HEK293 (cell line): ENCODE measurements around the gene LCN9.

Source experiments
- CTCF ChIA-PET: fragments of 350-600 bp; formaldehyde crosslinking; extraction: SDS; loops from one replicate; lab custom pipeline; 2021; ENCODE audit warnings: antibody characterized with exemption; lab: Yijun Ruan, JAX
- POLR2A ChIA-PET: fragments of 300-600 bp; formaldehyde crosslinking; extraction: SDS; loops from one replicate; lab custom pipeline; 2020; ENCODE audit warnings: antibody characterized with exemption, inconsistent platforms; lab: Yijun Ruan, JAX
- H3K27ac ChIP-seq: fragments of 200-500 bp; sonication (Bioruptor generic); 2 replicates; pipeline ENCODE4 v1.5.1; 2014; ENCODE audit warnings: low read depth, low read length, control low read depth, inconsistent platforms; ENCODE audit errors: extremely low read depth
- H3K36me3 ChIP-seq, 2 experiments: fragments of 200-500 bp in 1 of 2; sonication (Bioruptor generic) in 1 of 2; 1 replicate in 1 of 2; 2 replicates in 1 of 2; pipeline ENCODE4 v1.5.1; 2014 to 2017; ENCODE audit warnings: inconsistent platforms in 2 of 2, low read length in 2 of 2; ENCODE audit not compliant: control insufficient read depth in 2 of 2, insufficient read depth in 1 of 2
- H3K4me1 ChIP-seq: fragments of 200-500 bp; sonication (Bioruptor generic); 2 replicates; pipeline ENCODE4 v1.5.1; 2014; ENCODE audit warnings: mild to moderate bottlenecking, low read length, inconsistent platforms; ENCODE audit not compliant: control insufficient read depth, insufficient read depth
- H3K4me3 ChIP-seq: 2 replicates; pipeline ENCODE4 v1.5.1; 2011; ENCODE audit warnings: low read depth, mild to moderate bottlenecking, control low read depth, low read length, moderate library complexity
- H3K9me3 ChIP-seq: fragments of 200-500 bp; sonication (Bioruptor generic); 2 replicates; pipeline ENCODE4 v1.5.1; 2014; ENCODE audit warnings: low read depth, low read length, inconsistent platforms; ENCODE audit not compliant: control insufficient read depth, insufficient read depth
- GLIS2 ChIP-seq: fragments of 450-650 bp; formaldehyde crosslinking; IDR thresholded peaks from 2 replicates; pipeline ENCODE4 v1.5.1; 2016; ENCODE audit warnings: missing biosample characterization, missing genetic modification characterization
- IKZF3 ChIP-seq: fragments of 450-650 bp; IDR thresholded peaks from 2 replicates; pipeline ENCODE4 v1.5.0; 2018; ENCODE audit warnings: missing biosample characterization, mild to moderate bottlenecking, missing genetic modification characterization, moderate library complexity
- YY1 ChIP-seq: fragments of 450-650 bp; formaldehyde crosslinking; IDR thresholded peaks from 2 replicates; pipeline ENCODE4 v1.5.1; 2018; ENCODE audit warnings: missing biosample characterization, missing genetic modification characterization
- ZBTB1 ChIP-seq: fragments of 450-650 bp; formaldehyde crosslinking; IDR thresholded peaks from 2 replicates; pipeline ENCODE4 v1.5.1; 2016; ENCODE audit warnings: missing biosample characterization, missing genetic modification characterization
- ZIC2 ChIP-seq: fragments of 450-650 bp; formaldehyde crosslinking; IDR thresholded peaks from 2 replicates; pipeline ENCODE4 v1.5.1; 2016; ENCODE audit warnings: missing biosample characterization, missing genetic modification characterization
- ZNF10 ChIP-seq: fragments of 450-650 bp; formaldehyde crosslinking; IDR thresholded peaks from 2 replicates; pipeline ENCODE4 v1.5.1; 2017; ENCODE audit warnings: missing biosample characterization, missing genetic modification characterization
- ZNF121 ChIP-seq: fragments of 450-650 bp; formaldehyde crosslinking; IDR thresholded peaks from 2 replicates; pipeline ENCODE4 v1.5.1; 2016; ENCODE audit warnings: missing biosample characterization, missing genetic modification characterization
- ZNF146 ChIP-seq: fragments of 450-650 bp; formaldehyde crosslinking; IDR thresholded peaks from 2 replicates; pipeline ENCODE4 v1.5.1; 2016; ENCODE audit warnings: missing biosample characterization, missing genetic modification characterization
- ZNF16 ChIP-seq: fragments of 450-650 bp; formaldehyde crosslinking; IDR thresholded peaks from 2 replicates; pipeline ENCODE4 v1.5.1; 2016; ENCODE audit warnings: low read depth, missing biosample characterization, missing genetic modification characterization
- ZNF175 ChIP-seq: fragments of 450-650 bp; formaldehyde crosslinking; IDR thresholded peaks from 2 replicates; pipeline ENCODE4 v1.5.1; 2016; ENCODE audit warnings: missing biosample characterization, missing genetic modification characterization
- ZNF394 ChIP-seq: fragments of 450-650 bp; formaldehyde crosslinking; IDR thresholded peaks from 2 replicates; pipeline ENCODE4 v1.5.1; 2016; ENCODE audit warnings: missing biosample characterization, missing genetic modification characterization, mild to moderate bottlenecking, moderate library complexity, borderline replicate concordance
- ZNF426 ChIP-seq: fragments of 450-650 bp; formaldehyde crosslinking; IDR thresholded peaks from 2 replicates; pipeline ENCODE4 v1.5.1; 2017; ENCODE audit warnings: missing biosample characterization, missing genetic modification characterization, mild to moderate bottlenecking, inconsistent platforms, moderate library complexity
- ZNF473 ChIP-seq: fragments of 450-650 bp; formaldehyde crosslinking; IDR thresholded peaks from 2 replicates; pipeline ENCODE4 v1.5.1; 2017; ENCODE audit warnings: missing biosample characterization, missing genetic modification characterization
- ZNF510 ChIP-seq: fragments of 450-650 bp; formaldehyde crosslinking; IDR thresholded peaks from 2 replicates; pipeline ENCODE4 v1.5.1; 2018; ENCODE audit warnings: mild to moderate bottlenecking, missing genetic modification characterization, missing biosample characterization; ENCODE audit not compliant: insufficient replicate concordance
- ZNF555 ChIP-seq: fragments of 450-650 bp; formaldehyde crosslinking; conservative IDR thresholded peaks from 2 replicates; pipeline ENCODE4 v1.5.1; 2017; ENCODE audit warnings: missing biosample characterization, mild to moderate bottlenecking, missing genetic modification characterization, inconsistent platforms
- ZNF571 ChIP-seq: fragments of 450-650 bp; formaldehyde crosslinking; IDR thresholded peaks from 2 replicates; pipeline ENCODE4 v1.5.0; 2017; ENCODE audit warnings: missing biosample characterization, missing genetic modification characterization
- ZNF660 ChIP-seq: fragments of 450-650 bp; IDR thresholded peaks from 2 replicates; pipeline ENCODE4 v1.5.1; 2018; ENCODE audit warnings: missing biosample characterization, mild to moderate bottlenecking, missing genetic modification characterization
- ZNF791 ChIP-seq: fragments of 450-650 bp; formaldehyde crosslinking; IDR thresholded peaks from 2 replicates; pipeline ENCODE4 v1.5.1; 2016; ENCODE audit warnings: missing biosample characterization, missing genetic modification characterization
- TF ChIP-seq, protein P1 (sequence below): fragments of 450-650 bp; formaldehyde crosslinking; IDR thresholded peaks from 2 replicates; pipeline ENCODE4 v1.5.1; 2016; ENCODE audit warnings: missing biosample characterization, missing genetic modification characterization
- TF ChIP-seq, protein P2 (sequence below): fragments of 450-650 bp; IDR thresholded peaks from 2 replicates; pipeline ENCODE4 v1.5.1; 2018; ENCODE audit warnings: missing biosample characterization, missing genetic modification characterization

The LCN9 gene

DNA sequence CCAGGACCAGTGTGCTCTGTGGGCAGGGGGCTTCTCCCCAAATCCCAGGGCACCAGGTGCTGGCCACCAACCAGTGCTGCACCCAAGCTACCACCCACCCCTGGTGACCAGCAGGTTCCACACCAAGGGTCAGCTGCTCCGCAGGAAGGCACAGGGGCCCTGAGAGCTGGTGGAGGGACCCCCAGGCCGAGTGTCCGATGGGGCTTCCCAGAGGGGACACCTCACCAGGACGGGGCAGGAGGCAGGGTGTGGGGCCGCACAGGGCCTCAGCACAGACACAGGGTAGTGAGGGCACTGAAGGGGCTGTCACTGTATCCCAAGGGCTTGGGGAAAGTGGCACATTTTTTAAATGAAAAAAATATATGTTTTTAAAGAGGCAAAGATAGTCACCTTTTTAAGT is 18.1 kb downstream of the LCN9 start:
- CTCF ChIA-PET, result no interaction called here
- Histone ChIP-seq H3K27ac (no peak overlapping the region), H3K4me1 (no peaks in the 10 kb centered on the region), H3K9me3 (no peaks in the 10 kb centered on the region), H3K4me3 (no peak overlapping the region), H3K36me3 (no peaks in the 10 kb centered on the region)
- POLR2A ChIA-PET, result no interaction called here
- TF ChIP-seq ZNF510 (tag by site-specific recombination), result no peak
- no peak for TF ChIP-seq YY1 (tag by site-specific recombination)
- no peak for TF ChIP-seq ZNF473 (tag by site-specific recombination)
- no peak for TF ChIP-seq ZNF555 (tag by site-specific recombination)
- TF ChIP-seq ZNF394 (tag by site-specific recombination), result no peak
- no peak for TF ChIP-seq ZNF16
- no peak for TF ChIP-seq ZNF791 (tag by site-specific recombination)
- TF ChIP-seq, protein P1, sequence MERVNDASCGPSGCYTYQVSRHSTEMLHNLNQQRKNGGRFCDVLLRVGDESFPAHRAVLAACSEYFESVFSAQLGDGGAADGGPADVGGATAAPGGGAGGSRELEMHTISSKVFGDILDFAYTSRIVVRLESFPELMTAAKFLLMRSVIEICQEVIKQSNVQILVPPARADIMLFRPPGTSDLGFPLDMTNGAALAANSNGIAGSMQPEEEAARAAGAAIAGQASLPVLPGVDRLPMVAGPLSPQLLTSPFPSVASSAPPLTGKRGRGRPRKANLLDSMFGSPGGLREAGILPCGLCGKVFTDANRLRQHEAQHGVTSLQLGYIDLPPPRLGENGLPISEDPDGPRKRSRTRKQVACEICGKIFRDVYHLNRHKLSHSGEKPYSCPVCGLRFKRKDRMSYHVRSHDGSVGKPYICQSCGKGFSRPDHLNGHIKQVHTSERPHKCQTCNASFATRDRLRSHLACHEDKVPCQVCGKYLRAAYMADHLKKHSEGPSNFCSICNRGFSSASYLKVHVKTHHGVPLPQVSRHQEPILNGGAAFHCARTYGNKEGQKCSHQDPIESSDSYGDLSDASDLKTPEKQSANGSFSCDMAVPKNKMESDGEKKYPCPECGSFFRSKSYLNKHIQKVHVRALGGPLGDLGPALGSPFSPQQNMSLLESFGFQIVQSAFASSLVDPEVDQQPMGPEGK (tag by site-specific recombination), result no peak
- no peak for TF ChIP-seq ZNF175

DNA sequence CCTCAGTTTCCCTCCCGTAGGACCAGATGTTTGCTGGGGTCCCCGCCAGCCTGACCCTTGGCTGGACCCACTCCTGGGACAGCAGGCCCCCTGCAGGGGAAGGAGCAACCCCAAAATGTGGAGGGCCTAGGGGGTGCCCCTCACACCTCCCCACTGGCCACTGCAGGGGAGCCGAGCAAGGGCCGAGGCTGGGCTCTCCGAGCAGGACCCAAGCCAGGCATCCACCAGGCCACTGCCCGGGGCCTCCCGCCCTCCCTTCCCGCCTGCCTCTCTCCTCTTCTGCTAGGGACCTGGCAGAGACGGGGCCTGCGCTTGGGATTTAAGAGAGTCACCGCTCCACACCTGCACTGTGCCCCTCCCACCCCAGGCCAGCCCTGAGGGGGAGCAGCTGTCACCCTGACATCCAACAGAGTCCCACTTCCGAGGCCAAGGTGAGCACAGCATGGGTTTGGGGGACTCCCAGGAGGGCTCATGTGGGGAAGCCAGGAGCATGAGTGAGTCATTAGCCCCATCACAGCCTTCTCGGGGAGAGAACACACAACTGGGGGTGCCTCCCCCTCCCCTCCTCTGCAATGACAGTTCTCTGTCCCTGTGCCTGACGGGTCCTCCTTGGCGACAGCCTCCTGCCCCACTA is 20.4 kb downstream of the LCN9 start:
- Histone ChIP-seq H3K4me3 (no peak overlapping the region), H3K4me1 (no peaks in the 10 kb centered on the region), H3K36me3 (no peaks in the 10 kb centered on the region), H3K9me3 (no peaks in the 10 kb centered on the region), H3K27ac (no peak overlapping the region)
- CTCF ChIA-PET, result interaction anchor here (1.7 kb wide), 1 partner anchor 82 kb away, joined by 5 read pairs; no protein-coding TSS in a partner anchor
- POLR2A ChIA-PET, result no interaction called here
- no peak for TF ChIP-seq ZNF146 (tag by site-specific recombination)
- no peak for TF ChIP-seq ZNF571 (tag by site-specific recombination)
- no peak for TF ChIP-seq IKZF3 (tag by site-specific recombination)
- TF ChIP-seq ZNF426 (tag by site-specific recombination), result no peak
- TF ChIP-seq ZIC2, result peak; percentile 91

DNA sequence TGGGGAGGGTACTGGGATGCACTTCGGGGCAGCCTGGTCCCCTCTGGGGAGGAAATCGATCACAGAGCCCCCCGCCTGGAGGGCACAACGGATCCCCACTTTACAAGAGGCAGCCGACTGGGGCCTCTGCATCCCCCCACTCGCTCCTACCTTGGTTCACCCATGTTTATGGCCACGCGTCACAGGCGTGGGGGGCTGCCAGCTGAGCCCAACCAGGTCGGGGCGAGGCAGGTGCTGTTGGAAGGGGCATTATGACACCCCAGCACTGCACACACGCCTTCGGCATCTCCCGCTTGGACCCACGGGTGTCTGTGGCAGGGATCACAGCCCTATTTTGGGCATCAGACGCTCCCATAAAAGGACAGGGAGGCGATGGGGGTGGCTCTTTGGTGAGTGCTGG is 21.6 kb downstream of the LCN9 start:
- no peak overlapping the region for H3K27ac ChIP-seq
- no peaks in the 10 kb centered on the region for H3K9me3 ChIP-seq
- no peaks in the 10 kb centered on the region for H3K4me1 ChIP-seq
- H3K36me3 ChIP-seq, result no peaks in the 10 kb centered on the region
- TF ChIP-seq ZNF660, result no peak
- H3K4me3 ChIP-seq, result no peak overlapping the region
- ChIA-PET POLR2A (no interaction called here), CTCF (interaction anchor here (0.6 kb wide), 1 partner anchor 16 kb away, joined by 3 read pairs; no protein-coding TSS in a partner anchor)

DNA sequence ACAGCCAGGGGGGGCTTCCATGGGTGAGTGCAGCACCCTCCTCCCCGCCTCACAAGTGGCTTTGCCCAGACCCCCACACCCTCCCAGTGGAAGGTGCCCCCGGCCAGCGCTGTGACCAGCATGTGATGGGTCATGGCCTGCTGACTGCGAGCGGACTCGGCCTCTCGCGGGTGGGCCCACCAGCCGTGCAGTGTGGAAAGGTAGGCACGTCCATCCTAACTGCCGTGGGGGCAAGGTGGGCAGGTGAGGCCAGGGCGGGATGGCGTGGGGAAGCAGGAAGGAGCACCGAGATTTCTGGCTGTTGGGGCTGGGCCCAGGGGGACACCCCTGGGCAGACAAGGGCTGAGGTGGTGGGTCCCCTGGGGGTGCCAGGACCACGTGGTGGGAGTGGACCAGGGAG is 24.1 kb downstream of the LCN9 start:
- TF ChIP-seq GLIS2 (tag by site-specific recombination), result peak; percentile 40; the same call in 1 of the 2 replicates
- no peak for TF ChIP-seq ZNF10 (tag by site-specific recombination)
- TF ChIP-seq, protein P2, sequence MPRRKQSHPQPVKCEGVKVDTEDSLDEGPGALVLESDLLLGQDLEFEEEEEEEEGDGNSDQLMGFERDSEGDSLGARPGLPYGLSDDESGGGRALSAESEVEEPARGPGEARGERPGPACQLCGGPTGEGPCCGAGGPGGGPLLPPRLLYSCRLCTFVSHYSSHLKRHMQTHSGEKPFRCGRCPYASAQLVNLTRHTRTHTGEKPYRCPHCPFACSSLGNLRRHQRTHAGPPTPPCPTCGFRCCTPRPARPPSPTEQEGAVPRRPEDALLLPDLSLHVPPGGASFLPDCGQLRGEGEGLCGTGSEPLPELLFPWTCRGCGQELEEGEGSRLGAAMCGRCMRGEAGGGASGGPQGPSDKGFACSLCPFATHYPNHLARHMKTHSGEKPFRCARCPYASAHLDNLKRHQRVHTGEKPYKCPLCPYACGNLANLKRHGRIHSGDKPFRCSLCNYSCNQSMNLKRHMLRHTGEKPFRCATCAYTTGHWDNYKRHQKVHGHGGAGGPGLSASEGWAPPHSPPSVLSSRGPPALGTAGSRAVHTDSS (tag by site-specific recombination), result no peak
- no peak for TF ChIP-seq ZNF121
- TF ChIP-seq ZBTB1 (tag by site-specific recombination), result no peak
- no peaks in the 10 kb centered on the region for H3K36me3 ChIP-seq
- H3K4me1 ChIP-seq, result no peaks in the 10 kb centered on the region
- ChIA-PET CTCF (no interaction called here), POLR2A (no interaction called here)
- no peak overlapping the region for H3K4me3 ChIP-seq
- H3K27ac ChIP-seq, result no peak overlapping the region
- no peaks in the 10 kb centered on the region for H3K9me3 ChIP-seq
